ENCODE results near the gene E2F2.

DNA sequence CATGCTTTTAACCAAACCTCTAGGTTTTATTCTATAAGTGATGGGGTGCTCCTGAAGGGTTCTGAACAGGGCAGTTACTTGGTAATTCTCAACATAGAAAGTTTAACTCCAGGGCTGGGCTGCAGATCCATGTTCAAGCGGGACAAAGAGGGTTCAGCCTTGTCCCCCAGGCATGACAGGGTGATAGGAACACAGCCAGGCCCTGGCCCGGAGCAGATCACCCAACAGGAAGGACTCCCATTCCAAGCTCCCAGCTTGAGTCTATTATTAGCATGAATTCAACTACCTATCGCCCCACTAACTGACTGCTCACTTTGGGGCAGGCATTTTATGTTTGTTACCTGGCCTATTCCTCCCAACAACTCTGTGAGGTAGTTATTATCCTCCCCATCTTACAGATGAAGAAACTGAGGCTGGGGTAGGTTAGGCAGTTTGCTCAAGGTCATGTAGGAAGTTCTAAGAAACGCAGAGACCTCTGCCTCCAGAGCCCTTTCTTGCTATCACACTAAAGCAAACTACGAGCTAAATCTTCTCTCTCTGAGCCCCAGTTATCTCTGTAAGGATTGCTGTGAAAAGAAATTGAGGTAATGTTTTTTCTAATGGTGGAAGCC, 61.6 kb downstream of the E2F2 start:
- TF ChIP-seq RAD21 (IDR thresholded peaks at IDR 0.05; ENCODE audit: low read length) (no peak), SIN3A (IDR thresholded peaks at IDR 0.05; ENCODE audit: borderline replicate concordance, low read depth, low read length) (no peak), RFX5 (IDR thresholded peaks at IDR 0.05; ENCODE audit: low read length) (no peak), FOXM1 (IDR thresholded peaks at IDR 0.05; ENCODE audit: low read depth) (no peak), SMC3 (IDR thresholded peaks at IDR 0.05; ENCODE audit: low read depth, low read length) (no peak)
- TF ChIP-seq, protein P1, sequence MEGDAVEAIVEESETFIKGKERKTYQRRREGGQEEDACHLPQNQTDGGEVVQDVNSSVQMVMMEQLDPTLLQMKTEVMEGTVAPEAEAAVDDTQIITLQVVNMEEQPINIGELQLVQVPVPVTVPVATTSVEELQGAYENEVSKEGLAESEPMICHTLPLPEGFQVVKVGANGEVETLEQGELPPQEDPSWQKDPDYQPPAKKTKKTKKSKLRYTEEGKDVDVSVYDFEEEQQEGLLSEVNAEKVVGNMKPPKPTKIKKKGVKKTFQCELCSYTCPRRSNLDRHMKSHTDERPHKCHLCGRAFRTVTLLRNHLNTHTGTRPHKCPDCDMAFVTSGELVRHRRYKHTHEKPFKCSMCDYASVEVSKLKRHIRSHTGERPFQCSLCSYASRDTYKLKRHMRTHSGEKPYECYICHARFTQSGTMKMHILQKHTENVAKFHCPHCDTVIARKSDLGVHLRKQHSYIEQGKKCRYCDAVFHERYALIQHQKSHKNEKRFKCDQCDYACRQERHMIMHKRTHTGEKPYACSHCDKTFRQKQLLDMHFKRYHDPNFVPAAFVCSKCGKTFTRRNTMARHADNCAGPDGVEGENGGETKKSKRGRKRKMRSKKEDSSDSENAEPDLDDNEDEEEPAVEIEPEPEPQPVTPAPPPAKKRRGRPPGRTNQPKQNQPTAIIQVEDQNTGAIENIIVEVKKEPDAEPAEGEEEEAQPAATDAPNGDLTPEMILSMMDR (IDR thresholded peaks at IDR 0.05): no peak
- TF ChIP-seq, protein P2, sequence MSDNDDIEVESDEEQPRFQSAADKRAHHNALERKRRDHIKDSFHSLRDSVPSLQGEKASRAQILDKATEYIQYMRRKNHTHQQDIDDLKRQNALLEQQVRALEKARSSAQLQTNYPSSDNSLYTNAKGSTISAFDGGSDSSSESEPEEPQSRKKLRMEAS (IDR thresholded peaks at IDR 0.05; ENCODE audit: low read depth): no peak
- TF ChIP-seq, protein P3, sequence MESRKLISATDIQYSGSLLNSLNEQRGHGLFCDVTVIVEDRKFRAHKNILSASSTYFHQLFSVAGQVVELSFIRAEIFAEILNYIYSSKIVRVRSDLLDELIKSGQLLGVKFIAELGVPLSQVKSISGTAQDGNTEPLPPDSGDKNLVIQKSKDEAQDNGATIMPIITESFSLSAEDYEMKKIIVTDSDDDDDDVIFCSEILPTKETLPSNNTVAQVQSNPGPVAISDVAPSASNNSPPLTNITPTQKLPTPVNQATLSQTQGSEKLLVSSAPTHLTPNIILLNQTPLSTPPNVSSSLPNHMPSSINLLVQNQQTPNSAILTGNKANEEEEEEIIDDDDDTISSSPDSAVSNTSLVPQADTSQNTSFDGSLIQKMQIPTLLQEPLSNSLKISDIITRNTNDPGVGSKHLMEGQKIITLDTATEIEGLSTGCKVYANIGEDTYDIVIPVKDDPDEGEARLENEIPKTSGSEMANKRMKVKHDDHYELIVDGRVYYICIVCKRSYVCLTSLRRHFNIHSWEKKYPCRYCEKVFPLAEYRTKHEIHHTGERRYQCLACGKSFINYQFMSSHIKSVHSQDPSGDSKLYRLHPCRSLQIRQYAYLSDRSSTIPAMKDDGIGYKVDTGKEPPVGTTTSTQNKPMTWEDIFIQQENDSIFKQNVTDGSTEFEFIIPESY (IDR thresholded peaks at IDR 0.05; ENCODE audit: borderline replicate concordance, low read depth): no peak
- TF ChIP-seq, protein P4, sequence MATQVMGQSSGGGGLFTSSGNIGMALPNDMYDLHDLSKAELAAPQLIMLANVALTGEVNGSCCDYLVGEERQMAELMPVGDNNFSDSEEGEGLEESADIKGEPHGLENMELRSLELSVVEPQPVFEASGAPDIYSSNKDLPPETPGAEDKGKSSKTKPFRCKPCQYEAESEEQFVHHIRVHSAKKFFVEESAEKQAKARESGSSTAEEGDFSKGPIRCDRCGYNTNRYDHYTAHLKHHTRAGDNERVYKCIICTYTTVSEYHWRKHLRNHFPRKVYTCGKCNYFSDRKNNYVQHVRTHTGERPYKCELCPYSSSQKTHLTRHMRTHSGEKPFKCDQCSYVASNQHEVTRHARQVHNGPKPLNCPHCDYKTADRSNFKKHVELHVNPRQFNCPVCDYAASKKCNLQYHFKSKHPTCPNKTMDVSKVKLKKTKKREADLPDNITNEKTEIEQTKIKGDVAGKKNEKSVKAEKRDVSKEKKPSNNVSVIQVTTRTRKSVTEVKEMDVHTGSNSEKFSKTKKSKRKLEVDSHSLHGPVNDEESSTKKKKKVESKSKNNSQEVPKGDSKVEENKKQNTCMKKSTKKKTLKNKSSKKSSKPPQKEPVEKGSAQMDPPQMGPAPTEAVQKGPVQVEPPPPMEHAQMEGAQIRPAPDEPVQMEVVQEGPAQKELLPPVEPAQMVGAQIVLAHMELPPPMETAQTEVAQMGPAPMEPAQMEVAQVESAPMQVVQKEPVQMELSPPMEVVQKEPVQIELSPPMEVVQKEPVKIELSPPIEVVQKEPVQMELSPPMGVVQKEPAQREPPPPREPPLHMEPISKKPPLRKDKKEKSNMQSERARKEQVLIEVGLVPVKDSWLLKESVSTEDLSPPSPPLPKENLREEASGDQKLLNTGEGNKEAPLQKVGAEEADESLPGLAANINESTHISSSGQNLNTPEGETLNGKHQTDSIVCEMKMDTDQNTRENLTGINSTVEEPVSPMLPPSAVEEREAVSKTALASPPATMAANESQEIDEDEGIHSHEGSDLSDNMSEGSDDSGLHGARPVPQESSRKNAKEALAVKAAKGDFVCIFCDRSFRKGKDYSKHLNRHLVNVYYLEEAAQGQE (IDR thresholded peaks at IDR 0.05; ENCODE audit: low read depth, low read length): no peak

Data from SK-N-SH (cell line).